Esophagus (tissue), 2 donors: ENCODE measurements around the gene C1QA. TPM values are rescaled to one million over a fixed set of nuclear protein-coding genes. Genes with fewer than 3 reads are reported as not detected.

ENCODE experiments used
- H3K27ac ChIP-seq, 2 donors: one replicate each; pipeline ENCODE4 v1.5.1; 2013; ENCODE audit warnings: low read depth in 2 of 2, mild to moderate bottlenecking in 2 of 2, inconsistent platforms in 1 of 2, low read length in 1 of 2, moderate library complexity in 1 of 2
- H3K27me3 ChIP-seq, 2 donors: one replicate each; pipeline ENCODE4 v1.6.1; 2013; ENCODE audit warnings: low read length in 2 of 2, control low read depth in 1 of 2, mild to moderate bottlenecking in 1 of 2; ENCODE audit not compliant: insufficient read depth in 2 of 2, control insufficient read depth in 1 of 2
- H3K36me3 ChIP-seq, 2 donors: one replicate each; pipeline ENCODE4 v1.6.1; 2013; ENCODE audit warnings: low read length in 1 of 2; ENCODE audit not compliant: control insufficient read depth in 2 of 2, insufficient read depth in 2 of 2
- H3K4me1 ChIP-seq, 2 donors: one replicate each; pipeline ENCODE4 v1.6.1; 2013; ENCODE audit warnings: low read length in 1 of 2; ENCODE audit not compliant: control insufficient read depth in 2 of 2, insufficient read depth in 2 of 2
- H3K4me3 ChIP-seq, 2 donors: one replicate each; pipeline ENCODE4 v1.5.1; 2013; ENCODE audit warnings: low read length in 2 of 2, mild to moderate bottlenecking in 2 of 2, low read depth in 1 of 2, moderate library complexity in 1 of 2
- H3K9me3 ChIP-seq, 2 donors: one replicate each; pipeline ENCODE4 v1.6.1; 2013; ENCODE audit warnings: mild to moderate bottlenecking in 2 of 2, low read depth in 1 of 2, low read length in 1 of 2, moderate library complexity in 1 of 2; ENCODE audit not compliant: control insufficient read depth in 2 of 2, insufficient read depth in 1 of 2
- WGBS, 2 donors: extraction: QIAGEN DNeasy Blood & Tissue Kit; methylation state at CpG; one replicate each; pipeline ENCODE4 v1.1.7; 2013; 5-methylcytosine and 5-hydroxymethylcytosine counted together
- polyA plus RNA-seq, 2 donors: library from polyadenylated mRNA; stranded (reverse); fragments of 200-250 nt; gene quantifications; one replicate each; pipeline ENCODE4 v1.2.3, GENCODE V29; 2013
- donor health status: healthy with polysubstance abuse.
- donor health status: Bipolar disorder and iron deficiency.

Gene C1QA
- polyA plus RNA-seq, 2 donors: 14.6 to 25.9 TPM

- Histone ChIP-seq H3K27ac (no peak overlapping the region), H3K4me1 (no peaks in the 10 kb centered on the region), H3K9me3 (no peaks in the 10 kb centered on the region), H3K36me3 (no peaks in the 10 kb centered on the region), H3K27me3 (no peaks in the 10 kb centered on the region), H3K4me3 (no peak overlapping the region)
- WGBS, 2 donors: 16 to 23% methylated on average over 6 of the region's 6 CpGs
These were observed 27.1 kb upstream of the C1QA start for GRCh38 chr1:22609291-22609690.

GRCh38 chr1:22611530-22611947 is 24.9 kb upstream of the C1QA start:
- Histone ChIP-seq H3K27ac (no peak overlapping the region), H3K27me3 (no peaks in the 10 kb centered on the region), H3K4me3 (no peak overlapping the region), H3K9me3 (no peaks in the 10 kb centered on the region), H3K36me3 (no peaks in the 10 kb centered on the region), H3K4me1 (no peaks in the 10 kb centered on the region)
- 19 to 24% methylated on average over 7 of the region's 7 CpGs for WGBS, 2 donors

- Histone ChIP-seq H3K4me3 (no peak overlapping the region), H3K27me3 (no peaks in the 10 kb centered on the region), H3K36me3 (no peaks in the 10 kb centered on the region), H3K9me3 (no peaks in the 10 kb centered on the region), H3K27ac (no peak overlapping the region), H3K4me1 (no peaks in the 10 kb centered on the region)
- WGBS, 2 donors: 41 to 42% methylated on average over 12 of the region's 12 CpGs
These were observed 23.5 kb upstream of the C1QA start for GRCh38 chr1:22612671-22613571.

GRCh38 chr1:22613572-22613918 is 22.9 kb upstream of the C1QA start:
- H3K4me1 ChIP-seq: no peaks in the 10 kb centered on the region
- H3K27me3 ChIP-seq: no peaks in the 10 kb centered on the region
- H3K4me3 ChIP-seq: no peak overlapping the region
- no peak overlapping the region for H3K27ac ChIP-seq
- no peaks in the 10 kb centered on the region for H3K9me3 ChIP-seq
- WGBS, 2 donors: 66 to 69% methylated on average over 5 of the region's 5 CpGs
- no peaks in the 10 kb centered on the region for H3K36me3 ChIP-seq

GRCh38 chr1:22613951-22614350 is 22.5 kb upstream of the C1QA start:
- Histone ChIP-seq H3K36me3 (no peaks in the 10 kb centered on the region), H3K9me3 (no peaks in the 10 kb centered on the region), H3K27ac (no peak overlapping the region), H3K4me3 (no peak overlapping the region), H3K27me3 (no peaks in the 10 kb centered on the region), H3K4me1 (no peaks in the 10 kb centered on the region)
- WGBS, 2 donors: 42 to 43% methylated on average over 9 to 12 of the region's 12 CpGs

- 69 to 78% methylated on average over 2 of the region's 2 CpGs for WGBS, 2 donors
- Histone ChIP-seq H3K36me3 (no peaks in the 10 kb centered on the region), H3K9me3 (no peaks in the 10 kb centered on the region), H3K4me1 (no peaks in the 10 kb centered on the region), H3K27me3 (no peaks in the 10 kb centered on the region), H3K27ac (no peak overlapping the region), H3K4me3 (no peak overlapping the region)
These were observed 20.5 kb upstream of the C1QA start for GRCh38 chr1:22615886-22616285.

GRCh38 chr1:22616571-22616970 is 19.9 kb upstream of the C1QA start:
- Histone ChIP-seq H3K27me3 (no peaks in the 10 kb centered on the region), H3K27ac (no peak overlapping the region), H3K36me3 (no peaks in the 10 kb centered on the region), H3K4me1 (no peaks in the 10 kb centered on the region), H3K4me3 (no peak overlapping the region), H3K9me3 (no peaks in the 10 kb centered on the region)
- WGBS, 2 donors: 44 to 50% methylated on average over 11 of the region's 11 CpGs

- no peaks in the 10 kb centered on the region for H3K9me3 ChIP-seq
- H3K27me3 ChIP-seq: no peaks in the 10 kb centered on the region
These were observed 18.4 kb upstream of the C1QA start for GRCh38 chr1:22618056-22618455.

GRCh38 chr1:22619252-22619651 is 17.2 kb upstream of the C1QA start:
- 73 to 77% methylated on average over 7 of the region's 7 CpGs for WGBS, 2 donors
- Histone ChIP-seq H3K36me3 (no peaks in the 10 kb centered on the region), H3K27me3 (no peaks in the 10 kb centered on the region), H3K27ac (no peak overlapping the region), H3K4me1 (no peaks in the 10 kb centered on the region), H3K9me3 (no peaks in the 10 kb centered on the region), H3K4me3 (no peak overlapping the region)

More at GRCh38 chr1:22618056-22618455, 18.4 kb upstream of the C1QA start:
- H3K36me3 ChIP-seq: no peaks in the 10 kb centered on the region
- no peak overlapping the region for H3K4me3 ChIP-seq
- 24 to 28% methylated on average over 16 of the region's 16 CpGs for WGBS, 2 donors
- H3K4me1 ChIP-seq: no peaks in the 10 kb centered on the region
- H3K27ac ChIP-seq: no peak overlapping the region

GRCh38 chr1:22619798-22620197 is 16.6 kb upstream of the C1QA start:
- no peak overlapping the region for H3K4me3 ChIP-seq
- H3K27me3 ChIP-seq: no peaks in the 10 kb centered on the region
- WGBS, 2 donors: 39 to 57% methylated on average over 12 of the region's 12 CpGs
- H3K27ac ChIP-seq: no peak overlapping the region
- H3K9me3 ChIP-seq: no peaks in the 10 kb centered on the region
- H3K36me3 ChIP-seq: no peaks in the 10 kb centered on the region
- no peaks in the 10 kb centered on the region for H3K4me1 ChIP-seq
